ENCODE results near the gene RITA1. TPM values are rescaled to one million over a fixed set of nuclear protein-coding genes. Genes with fewer than 3 reads are reported as not detected.

The RITA1 gene
- 13.6 and 15.2 TPM in 2 replicates for total RNA-seq

GRCh38 chr12:113185180-113186032 is at the start of gene RITA1, which contains the start of gene DDX54:
Gene RITA1, plus strand, starts transcription at chr12:113185721. Its CDS starts 1,026 bp downstream, at chr12:113186747.
Gene DDX54, minus strand, starts transcription at chr12:113185478. Its CDS starts 27 bp downstream, at chr12:113185451.

GRCh38 chr12:113149361-113150150 is 36.0 kb upstream of the RITA1 start, which contains the start of gene CFAP73:
Gene CFAP73, plus strand, starts transcription at chr12:113149724. Its CDS starts 134 bp downstream, at chr12:113149858.

GRCh38 chr12:113221181-113221996 is 35.9 kb downstream of the RITA1 start, which contains the start of gene TPCN1:
Gene TPCN1, plus strand, starts transcription at chr12:113221464. Its CDS starts 5,389 bp downstream, at chr12:113226853.

Other genes with a start within 250 kb of the RITA1 start
- gene OAS3, start 247.2 kb upstream of the RITA1 start, total RNA-seq = 8.5 and 9.0 TPM in 2 replicates
- gene OAS2, start 207.2 kb upstream of the RITA1 start, total RNA-seq = 8.3 and 8.4 TPM in 2 replicates
- gene DTX1, start 129.0 kb upstream of the RITA1 start, total RNA-seq = 1.4 and 2.5 TPM in 2 replicates
- gene RASAL1, start 50.0 kb upstream of the RITA1 start, total RNA-seq = not detected in 2 replicates
- not detected in 2 replicates for gene CFAP73, start 36.0 kb upstream of the RITA1 start, total RNA-seq
- 78.1 and 108 TPM in 2 replicates for gene DDX54, start 243 bp upstream of the RITA1 start, total RNA-seq
- 39.1 and 39.9 TPM in 2 replicates for gene TPCN1, start 35.7 kb downstream of the RITA1 start, total RNA-seq
- gene SLC8B1, start 149.4 kb downstream of the RITA1 start, total RNA-seq = 20.3 and 23.3 TPM in 2 replicates
- gene PLBD2, start 172.9 kb downstream of the RITA1 start, total RNA-seq = 113 TPM in 2 replicates
- gene SDS, start 218.2 kb downstream of the RITA1 start, total RNA-seq = not detected in 2 replicates
- 2.2 and 4.5 TPM in 2 replicates for gene SDSL, start 236.7 kb downstream of the RITA1 start, total RNA-seq